Liver (tissue), 9 donors: ENCODE measurements around the gene ZC3H7B. TPM values are rescaled to one million over a fixed set of nuclear protein-coding genes. Genes with fewer than 3 reads are reported as not detected.

Experiments used
- DNase-seq: peaks from one replicate; pipeline ENCODE4 v3.0.0-alpha.2; 2017; ENCODE audit warnings: low spot score
- H3K27ac ChIP-seq, 2 donors: one replicate each; pipeline ENCODE4 v1.7.0; 2013; ENCODE audit warnings: inconsistent platforms in 2 of 2, low read length in 2 of 2, control low read depth in 1 of 2, low read depth in 1 of 2, mild to moderate bottlenecking in 1 of 2
- H3K27me3 ChIP-seq, 4 donors: one replicate each; pipeline versions ENCODE4 v1.6.1 to v1.7.0; 2013; ENCODE audit warnings: low read length in 3 of 4, inconsistent platforms in 1 of 4, mild to moderate bottlenecking in 1 of 4, moderate library complexity in 1 of 4; ENCODE audit not compliant: control insufficient read depth in 4 of 4, insufficient read depth in 4 of 4
- H3K36me3 ChIP-seq, 4 donors: one replicate each; pipeline versions ENCODE4 v1.6.1 to v1.7.0; 2013; ENCODE audit warnings: low read length in 3 of 4, mild to moderate bottlenecking in 3 of 4, low read depth in 1 of 4, moderate library complexity in 1 of 4; ENCODE audit not compliant: control insufficient read depth in 4 of 4, insufficient read depth in 3 of 4
- H3K4me1 ChIP-seq, 4 donors: one replicate each; pipeline versions ENCODE4 v1.6.1 to v1.7.0; 2013; ENCODE audit warnings: low read length in 3 of 4, mild to moderate bottlenecking in 3 of 4, moderate library complexity in 1 of 4; ENCODE audit not compliant: control insufficient read depth in 4 of 4, insufficient read depth in 4 of 4
- H3K4me3 ChIP-seq, 3 donors: one replicate each; pipeline versions ENCODE4 v1.6.1 to v1.7.0; 2013; ENCODE audit warnings: low read length in 3 of 3, control low read depth in 1 of 3, low read depth in 1 of 3, mild to moderate bottlenecking in 1 of 3
- H3K9ac ChIP-seq, 2 donors: one replicate each; pipeline ENCODE4 v1.7.0; 2013; ENCODE audit warnings: low read length in 2 of 2, mild to moderate bottlenecking in 2 of 2, moderate library complexity in 2 of 2, control low read depth in 1 of 2, low read depth in 1 of 2
- H3K9me3 ChIP-seq, 4 donors: one replicate each; pipeline versions ENCODE4 v1.6.1 to v1.7.0; 2013; ENCODE audit warnings: low read length in 3 of 4; ENCODE audit not compliant: control insufficient read depth in 4 of 4
- ATF3 ChIP-seq: IDR thresholded peaks from 2 replicates; pipeline ENCODE4 v1.6.1; 2016; ENCODE audit warnings: antibody characterized with exemption
- EGR1 ChIP-seq, 2 donors: IDR thresholded peaks; 2 replicates each; pipeline ENCODE4 v1.6.1; 2016 to 2018; ENCODE audit warnings: antibody characterized with exemption in 2 of 2, low read depth in 2 of 2
- FOXA1 ChIP-seq: IDR thresholded peaks from 2 replicates; pipeline ENCODE4 v1.6.1; 2016; ENCODE audit warnings: antibody characterized with exemption
- FOXA2 ChIP-seq: IDR thresholded peaks from 2 replicates; pipeline ENCODE4 v1.6.1; 2016; ENCODE audit warnings: antibody characterized with exemption
- GABPA ChIP-seq, 2 donors: IDR thresholded peaks in 1 of 2; conservative IDR thresholded peaks in 1 of 2; 2 replicates each; pipeline ENCODE4 v1.6.1; 2016; ENCODE audit warnings: antibody characterized with exemption in 2 of 2, mild to moderate bottlenecking in 1 of 2, moderate library complexity in 1 of 2
- MAX ChIP-seq: IDR thresholded peaks from 2 replicates; pipeline ENCODE4 v1.6.1; 2016; ENCODE audit warnings: antibody characterized with exemption
- NR2F2 ChIP-seq: IDR thresholded peaks from 2 replicates; pipeline ENCODE4 v1.6.1; 2016; ENCODE audit warnings: antibody characterized with exemption
- RAD21 ChIP-seq, 2 donors: IDR thresholded peaks; 2 replicates each; pipeline ENCODE4 v1.6.1; 2016; ENCODE audit warnings: antibody characterized with exemption in 2 of 2, mild to moderate bottlenecking in 2 of 2
- REST ChIP-seq: IDR thresholded peaks from 2 replicates; pipeline ENCODE4 v1.6.1; 2016; ENCODE audit warnings: antibody characterized with exemption, mild to moderate bottlenecking
- RXRA ChIP-seq, 2 donors: IDR thresholded peaks; 2 replicates each; pipeline ENCODE4 v1.6.1; 2017 to 2018; ENCODE audit warnings: antibody characterized with exemption in 2 of 2, mild to moderate bottlenecking in 1 of 2
- SP1 ChIP-seq: IDR thresholded peaks from 2 replicates; pipeline ENCODE4 v1.6.1; 2018; ENCODE audit warnings: antibody characterized with exemption, mild to moderate bottlenecking
- TAF1 ChIP-seq: conservative IDR thresholded peaks from 2 replicates; pipeline ENCODE4 v1.6.1; 2016; ENCODE audit warnings: antibody characterized with exemption, mild to moderate bottlenecking
- YY1 ChIP-seq: IDR thresholded peaks from 2 replicates; pipeline ENCODE4 v1.6.1; 2016; ENCODE audit warnings: antibody characterized with exemption, mild to moderate bottlenecking
- ZBTB33 ChIP-seq: IDR thresholded peaks from 2 replicates; pipeline ENCODE4 v1.6.1; 2016; ENCODE audit warnings: antibody characterized with exemption
- WGBS: extraction: QIAGEN DNeasy Blood & Tissue Kit; methylation state at CpG from one replicate; pipeline ENCODE4 v1.1.7; 2013; 5-methylcytosine and 5-hydroxymethylcytosine counted together
- polyA plus RNA-seq, 2 donors: library from polyadenylated mRNA; stranded (reverse) in 1 of 2; unstranded in 1 of 2; fragments of 200-250 nt in 1 of 2; fragments of >200 nt in 1 of 2; fragmentation: Nextera tagmentation in 1 of 2; extraction: Ambion mirVana in 1 of 2; gene quantifications; one replicate each; pipeline versions ENCODE4 v1.2.1 to v1.2.3, GENCODE V29; 2013 to 2015
- total RNA-seq, 2 donors: library from RNA; depleted of rRNA; stranded (reverse); fragments of >200 nt; gene quantifications; one replicate each; pipeline ENCODE4 v1.2.3, GENCODE V29; 2014
- donor health status: healthy.
- donor health status: healthy.
- donor health status: healthy.
- donor health status: healthy.
- donor health status: healthy.

ZC3H7B gene
- total and polyA plus RNA-seq, 4 donors = 6.6 to 50.2 (median 26.1) TPM

GRCh38 chr22:41330169-41330568 is 28.8 kb downstream of the ZC3H7B start:
- H3K9me3 ChIP-seq = no peaks in the 10 kb centered on the region
- TF ChIP-seq YY1 (no peak), ZBTB33 (no peak), EGR1 (IDR thresholded peaks at IDR 0.05; ENCODE audit: low read depth in 2 of 2) (no peak), NR2F2 (no peak), FOXA2 (no peak)
- no peak for DNase-seq
- 91% methylated on average over 7 of the region's 7 CpGs for WGBS
- no peak overlapping the region for H3K4me3 ChIP-seq
- peaks cover 3 to 18% (median 16%) of the 10 kb centered on the region in 4 donors for H3K4me1 ChIP-seq
- H3K9ac ChIP-seq = no peak overlapping the region
- no peak overlapping the region for H3K27ac ChIP-seq
- H3K27me3 ChIP-seq = no peaks in the 10 kb centered on the region
- H3K36me3 ChIP-seq = peaks cover 10 to 62% (median 31%) of the 10 kb centered on the region in 4 donors

- no peaks in the 10 kb centered on the region for H3K9me3 ChIP-seq
- 91% methylated on average over 15 of the region's 15 CpGs for WGBS
These were observed 31.1 kb downstream of the ZC3H7B start for GRCh38 chr22:41332217-41332939.

GRCh38 chr22:41333806-41334205 is 32.5 kb downstream of the ZC3H7B start:
- Histone ChIP-seq H3K4me3 (no peak overlapping the region), H3K4me1 (peaks cover 3 to 22% (median 17%) of the 10 kb centered on the region in 4 donors), H3K27ac (no peak overlapping the region), H3K9ac (no peak overlapping the region), H3K27me3 (no peaks in the 10 kb centered on the region), H3K9me3 (no peaks in the 10 kb centered on the region), H3K36me3 (peaks cover 10 to 44% (median 18%) of the 10 kb centered on the region in 4 donors)
- 81% methylated on average over 3 of the region's 3 CpGs for WGBS
- no peak for DNase-seq
- TF ChIP-seq MAX = no peak
- TF ChIP-seq FOXA2 = no peak
- TF ChIP-seq SP1 = no peak
- no peak for TF ChIP-seq NR2F2
- TF ChIP-seq EGR1 (IDR thresholded peaks at IDR 0.05; ENCODE audit: low read depth in 2 of 2) = no peak

More at GRCh38 chr22:41332217-41332939, 31.1 kb downstream of the ZC3H7B start:
- H3K27ac ChIP-seq = no peak overlapping the region
- DNase-seq = no peak
- peaks cover 3 to 22% (median 17%) of the 10 kb centered on the region in 4 donors for H3K4me1 ChIP-seq
- H3K36me3 ChIP-seq = peaks cover 9 to 49% (median 21%) of the 10 kb centered on the region in 4 donors
- no peaks in the 10 kb centered on the region for H3K27me3 ChIP-seq
- H3K4me3 ChIP-seq = no peak overlapping the region
- no peak overlapping the region for H3K9ac ChIP-seq
- TF ChIP-seq NR2F2 (no peak), RAD21 (IDR thresholded peaks at IDR 0.05) (no peak), FOXA1 (no peak), GABPA (IDR thresholded peaks at IDR 0.05 in 1 of 2, conservative IDR thresholded peaks at IDR 0.05 in 1 of 2) (no peak), FOXA2 (no peak)

GRCh38 chr22:41334215-41334614 is 32.9 kb downstream of the ZC3H7B start:
- H3K27ac ChIP-seq = no peak overlapping the region
- WGBS = 35% methylated on average over 3 of the region's 3 CpGs
- no peak for DNase-seq
- TF ChIP-seq EGR1 (IDR thresholded peaks at IDR 0.05; ENCODE audit: low read depth in 2 of 2) = no peak
- peak; percentile 59 for TF ChIP-seq REST
- TF ChIP-seq GABPA (IDR thresholded peaks at IDR 0.05 in 1 of 2, conservative IDR thresholded peaks at IDR 0.05 in 1 of 2) = no peak
- TF ChIP-seq ATF3 = no peak
- TF ChIP-seq SP1 = peak; percentile 39
- TF ChIP-seq RXRA (IDR thresholded peaks at IDR 0.05) = peak; percentile 63 to 95
- TF ChIP-seq FOXA1 = no peak
- TF ChIP-seq RAD21 (IDR thresholded peaks at IDR 0.05) = peak; percentile 52 to 63
- no peak for TF ChIP-seq FOXA2
- no peak for TF ChIP-seq TAF1
- TF ChIP-seq MAX = no peak
- peak; percentile 38 for TF ChIP-seq YY1

More at GRCh38 chr22:41334215-41334614, 32.9 kb downstream of the ZC3H7B start:
- peaks cover 3 to 22% (median 17%) of the 10 kb centered on the region in 4 donors for H3K4me1 ChIP-seq
- H3K9me3 ChIP-seq = no peaks in the 10 kb centered on the region
- peaks cover 10 to 48% (median 19%) of the 10 kb centered on the region in 4 donors for H3K36me3 ChIP-seq
- H3K27me3 ChIP-seq = no peaks in the 10 kb centered on the region
- H3K9ac ChIP-seq = no peak overlapping the region
- no peak overlapping the region for H3K4me3 ChIP-seq
